ENCODE results near the gene TBC1D9.
"Not testable (repeated sequence)": the region's sequence is repeated elsewhere in the genome, so short reads cannot be mapped to it uniquely, and the experiment has no call there.

TBC1D9 gene

DNA sequence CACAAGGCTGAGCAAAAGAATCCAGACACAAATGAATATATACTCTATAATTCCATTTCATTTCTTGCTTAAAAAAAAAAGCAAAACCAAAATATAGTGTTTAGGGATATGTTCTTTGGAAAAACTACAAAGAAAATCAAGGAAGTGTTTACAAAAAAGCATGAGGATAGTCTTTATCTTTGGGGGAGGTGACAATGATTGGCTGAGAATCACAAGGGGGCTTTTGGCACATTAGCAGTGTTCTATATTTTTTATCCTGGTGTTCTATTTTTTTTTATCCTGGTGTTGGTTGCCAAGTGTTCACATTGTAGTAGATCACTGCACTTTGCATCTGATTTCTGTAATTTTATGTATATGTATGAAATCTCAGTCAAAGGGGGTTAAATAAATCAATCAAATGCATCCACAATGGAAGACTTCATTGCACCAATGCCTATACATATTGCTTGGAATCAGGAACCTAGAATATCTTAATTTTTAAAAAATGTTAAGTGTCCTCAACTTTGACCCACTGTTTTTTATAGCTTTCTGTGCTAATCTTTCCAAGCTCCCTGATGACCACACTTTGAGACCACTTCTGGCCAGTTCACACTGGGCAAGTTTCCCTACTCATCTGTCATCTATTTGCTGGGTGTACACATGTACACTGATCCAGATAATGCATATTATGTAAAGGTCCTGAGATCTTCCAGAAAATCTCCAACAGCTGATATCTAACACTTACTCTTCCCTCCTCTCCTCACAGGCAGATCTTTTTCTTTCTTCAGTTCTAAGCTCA lies 3.7 kb downstream of the TBC1D9 start:
- no peak for DNase-seq

DNA sequence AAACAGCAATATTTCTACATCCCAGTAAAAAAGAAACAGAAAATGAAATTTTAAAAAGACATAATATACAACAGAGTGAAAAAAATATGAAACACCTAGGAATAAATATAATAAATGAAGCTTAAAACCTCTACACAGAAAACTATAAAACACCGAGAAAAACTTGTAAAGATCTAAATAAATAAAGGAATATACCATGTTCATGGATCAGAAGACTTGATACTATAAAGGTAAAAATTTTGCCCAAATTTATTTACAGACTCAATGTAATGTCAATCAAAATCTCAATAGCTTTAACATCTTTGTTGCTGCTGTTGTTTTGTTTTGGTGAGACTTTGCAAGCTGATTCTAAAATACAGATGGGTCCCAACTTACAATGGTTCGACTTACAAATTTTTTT lies 5.7 kb downstream of the TBC1D9 start:
- no peak for DNase-seq

DNA sequence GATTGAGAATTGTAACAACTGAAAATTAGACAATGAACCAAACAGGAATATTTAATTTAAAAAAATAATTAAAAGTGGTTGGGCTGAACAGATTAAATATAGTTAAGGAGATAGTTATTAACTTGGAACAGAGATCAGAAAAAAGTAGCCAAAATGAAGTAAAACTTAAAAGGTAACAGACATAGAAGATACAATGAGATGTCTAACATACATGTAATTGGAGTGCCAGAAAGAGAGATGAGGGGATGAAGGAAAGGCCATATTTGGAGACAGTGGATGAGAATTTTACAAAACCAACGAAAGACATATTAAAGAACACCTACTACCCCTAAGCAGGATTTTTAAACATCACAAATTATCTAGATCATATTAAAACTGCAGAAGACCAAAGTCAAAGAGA lies 8.0 kb downstream of the TBC1D9 start:
- DNase-seq: no peak

DNA sequence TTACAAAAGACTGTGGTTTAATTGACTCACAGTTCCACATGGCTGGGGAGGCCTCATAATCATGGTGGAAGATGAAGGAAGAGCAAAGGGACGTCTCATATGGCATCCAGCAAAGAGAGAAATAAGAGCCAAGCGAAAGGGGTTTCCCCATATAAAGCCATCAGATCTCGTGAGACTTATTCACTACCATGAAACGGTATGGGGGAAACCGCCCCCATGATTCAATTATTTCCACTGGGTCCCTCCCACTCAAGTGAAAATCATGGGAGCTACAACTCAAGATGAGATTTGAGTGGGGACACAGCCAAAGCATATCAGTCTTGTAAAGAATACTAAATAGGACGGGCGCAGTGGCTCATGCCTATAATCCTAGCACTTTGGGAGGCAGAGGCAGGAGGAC lies 9.6 kb downstream of the TBC1D9 start:
- not testable (repeated sequence) for DNase-seq

DNA sequence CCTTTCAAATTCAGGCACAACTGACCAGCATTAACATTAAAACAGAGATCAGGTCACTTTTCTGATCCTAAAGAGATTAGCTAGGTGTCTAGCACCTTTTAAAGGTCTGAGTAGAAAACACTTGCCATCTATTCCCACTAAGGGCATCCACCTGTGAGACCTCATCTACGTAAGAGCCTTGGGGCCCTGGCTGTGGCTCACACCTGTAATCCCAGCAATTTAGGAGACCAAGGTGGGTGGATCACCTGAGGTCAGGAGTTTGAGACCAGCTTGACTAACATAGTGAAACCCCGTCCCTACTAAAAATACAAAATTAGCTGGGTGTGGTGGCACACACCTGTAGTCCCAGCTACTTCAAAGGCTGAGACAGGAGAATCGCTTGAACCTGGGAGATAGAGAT lies 11.8 kb downstream of the TBC1D9 start:
- DNase-seq: no peak

DNA sequence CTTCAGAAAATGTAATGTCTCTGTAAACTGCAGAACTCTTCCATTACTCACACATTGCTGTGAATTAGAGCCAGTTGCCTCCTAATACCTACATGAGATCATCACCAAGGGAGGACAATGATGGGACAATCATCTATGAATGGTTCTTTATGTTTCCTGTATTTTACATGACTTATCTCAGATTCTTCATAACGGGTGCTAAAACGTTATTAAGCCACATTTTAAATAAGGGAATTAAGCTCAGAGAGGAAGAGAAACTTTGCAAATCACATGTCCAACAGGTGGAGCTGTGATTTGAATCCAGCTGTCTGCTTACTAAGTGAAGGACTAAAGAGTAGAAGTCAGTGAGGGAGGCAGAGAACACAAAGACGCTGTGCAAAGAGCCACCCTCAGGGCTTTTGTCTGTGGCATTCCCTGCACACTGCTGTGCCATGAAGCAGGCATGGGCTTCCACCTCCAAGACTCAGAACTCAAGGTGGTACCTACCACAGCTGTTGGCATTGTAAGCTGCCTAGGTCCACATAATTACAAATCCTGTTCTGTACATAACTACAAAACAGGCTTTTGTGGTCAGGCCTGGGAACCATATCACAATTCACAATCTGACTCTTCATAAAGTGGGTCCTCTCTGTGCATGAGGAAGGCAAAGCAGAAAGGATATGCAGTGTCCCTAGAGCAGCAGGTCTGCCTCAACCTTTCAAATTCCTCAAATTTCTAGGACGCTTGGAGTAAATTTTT lies 12.8 kb downstream of the TBC1D9 start:
- no peak for DNase-seq

DNA sequence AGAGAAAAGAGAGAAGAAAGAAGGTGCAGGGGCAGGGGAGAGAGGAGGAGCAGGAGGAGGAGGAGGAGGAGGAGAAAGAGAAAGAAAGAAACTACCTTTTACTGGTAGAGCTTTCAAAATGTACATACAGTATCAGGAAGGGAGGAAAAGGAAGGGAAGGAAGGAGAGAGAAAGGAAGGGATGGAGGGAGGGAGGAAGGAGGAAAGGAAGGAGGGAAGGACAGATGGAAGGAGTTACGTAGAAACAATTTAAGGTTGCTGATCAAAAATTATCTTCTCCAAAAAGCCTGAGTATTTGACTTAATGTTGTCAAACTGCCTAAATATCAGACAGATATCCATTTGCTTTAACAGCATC lies 13.4 kb downstream of the TBC1D9 start:
- no peak for DNase-seq

DNA sequence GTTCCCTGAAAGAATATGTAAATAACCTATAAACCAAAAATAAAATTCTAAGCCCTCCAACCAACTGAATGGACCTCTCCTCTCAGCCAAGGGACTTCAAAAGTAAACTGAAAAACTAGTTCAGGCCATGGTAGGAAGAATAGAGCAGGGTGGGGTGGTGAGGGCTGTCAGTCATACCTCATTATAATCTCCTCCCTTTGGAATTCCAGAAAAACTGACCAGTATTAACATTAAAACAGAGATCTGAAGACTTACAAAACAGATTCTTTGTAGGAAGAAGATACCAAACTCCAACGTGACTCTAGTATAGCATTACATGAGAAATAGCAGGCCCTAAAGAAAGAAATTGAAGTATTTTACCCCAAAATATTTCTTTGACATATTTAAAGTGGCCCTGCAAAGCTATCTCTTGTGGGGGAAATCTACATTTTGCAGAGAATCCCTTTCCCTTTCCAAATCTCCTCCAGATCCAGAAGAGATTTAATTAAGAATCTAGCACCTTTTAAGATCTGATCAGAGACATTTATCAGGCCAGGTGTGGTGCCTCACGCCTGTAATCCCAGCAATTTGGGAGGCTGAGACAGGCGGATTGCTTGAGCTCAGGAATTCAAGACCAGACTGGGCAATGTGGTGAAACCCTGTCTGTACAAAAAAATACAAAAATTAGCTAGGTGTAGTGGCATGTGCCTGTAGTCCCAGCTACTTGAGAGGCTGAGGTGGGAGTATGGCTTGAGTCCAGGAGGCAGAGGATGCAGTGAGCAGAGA lies 15.1 kb downstream of the TBC1D9 start:
- DNase-seq: no peak

DNA sequence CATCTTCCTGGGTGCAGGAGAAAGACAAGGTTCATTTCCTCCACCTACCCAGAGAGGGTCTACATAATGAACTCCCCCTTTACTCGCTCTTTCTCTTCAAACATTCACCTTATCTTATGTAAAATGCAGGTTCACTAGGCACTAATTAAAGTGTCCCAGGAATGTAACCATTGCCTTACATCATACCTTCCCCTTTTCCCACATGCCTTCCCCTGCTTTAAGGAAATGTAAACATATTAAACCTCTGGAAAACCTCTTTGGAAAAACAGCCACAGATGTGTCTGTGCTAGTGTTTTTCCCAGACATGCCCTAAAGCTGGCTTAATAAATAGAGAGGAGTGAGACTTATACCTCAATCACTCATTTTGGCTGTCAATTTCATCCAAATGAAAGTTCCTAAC lies 15.8 kb downstream of the TBC1D9 start:
- DNase-seq: no peak

DNA sequence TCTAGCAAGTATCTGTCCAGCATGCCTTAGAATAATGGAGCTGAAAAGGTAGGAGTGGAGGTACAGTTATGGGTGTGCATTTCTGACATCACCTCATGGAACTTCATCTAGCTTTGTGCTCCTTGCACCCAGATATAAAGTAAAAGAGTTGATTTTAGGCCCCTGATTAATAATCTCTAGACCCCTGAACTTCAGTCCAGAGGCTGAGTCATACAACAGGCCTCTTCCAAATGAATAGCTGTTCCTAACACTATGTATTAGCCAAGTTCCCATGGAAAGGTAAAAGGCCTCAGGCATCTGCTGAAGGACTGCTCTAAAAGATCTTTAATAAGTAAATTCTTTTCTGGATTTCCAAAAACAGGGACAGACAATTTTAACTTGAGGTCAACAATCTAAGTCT lies 16.2 kb downstream of the TBC1D9 start:
- DNase-seq: no peak

DNA sequence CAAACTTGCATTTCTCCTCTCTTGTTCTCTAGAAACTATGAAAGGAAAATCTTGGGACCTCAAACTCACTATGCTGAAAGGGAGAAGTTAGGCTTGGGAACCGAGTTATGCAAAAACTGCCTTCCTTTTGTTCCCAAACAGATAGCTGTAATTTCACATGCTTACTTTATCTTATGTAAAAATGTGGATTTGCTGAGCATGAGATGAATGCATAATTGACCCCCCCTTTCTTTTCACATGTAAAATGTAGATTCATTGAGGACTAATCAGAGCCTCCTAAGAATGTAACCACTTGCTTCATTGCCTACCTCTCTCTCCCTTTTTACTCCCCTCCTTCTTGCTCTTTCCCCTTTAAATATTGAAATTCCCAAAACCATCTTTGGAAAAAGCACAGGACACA lies 18.0 kb downstream of the TBC1D9 start:
- DNase-seq: no peak

DNA sequence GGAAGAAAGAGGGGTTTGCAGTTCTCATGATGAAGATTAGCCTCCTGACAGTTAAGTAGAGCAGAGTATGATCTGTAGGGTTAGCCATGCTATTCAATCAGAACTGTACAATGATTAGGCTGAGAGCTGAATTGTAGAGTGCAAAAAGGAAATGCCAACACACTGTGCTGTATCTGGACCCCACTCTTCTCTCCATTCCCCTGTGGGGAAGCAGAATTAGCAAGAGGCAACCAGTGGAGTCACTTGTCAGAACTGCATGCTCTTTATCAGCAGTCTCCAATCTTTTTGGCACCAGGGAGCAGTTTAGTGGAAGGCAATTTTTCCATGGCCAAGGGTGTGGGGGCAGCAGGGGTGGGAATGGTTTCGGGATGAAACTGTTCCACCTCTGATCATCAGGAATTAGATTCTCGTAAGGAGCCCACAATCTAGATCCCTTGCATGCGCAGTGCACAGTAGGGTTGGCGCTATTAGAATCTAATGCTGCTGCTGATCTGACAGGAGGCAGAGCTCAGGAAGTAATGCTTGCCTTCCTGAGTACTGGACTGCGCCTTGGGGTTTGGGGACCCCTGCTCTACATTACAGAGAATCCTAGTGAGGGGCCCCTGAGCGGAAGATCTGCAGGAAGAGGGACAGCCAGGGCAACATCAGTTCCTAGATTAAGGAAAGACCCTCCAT lies 19.4 kb downstream of the TBC1D9 start:
- no peak for DNase-seq

DNA sequence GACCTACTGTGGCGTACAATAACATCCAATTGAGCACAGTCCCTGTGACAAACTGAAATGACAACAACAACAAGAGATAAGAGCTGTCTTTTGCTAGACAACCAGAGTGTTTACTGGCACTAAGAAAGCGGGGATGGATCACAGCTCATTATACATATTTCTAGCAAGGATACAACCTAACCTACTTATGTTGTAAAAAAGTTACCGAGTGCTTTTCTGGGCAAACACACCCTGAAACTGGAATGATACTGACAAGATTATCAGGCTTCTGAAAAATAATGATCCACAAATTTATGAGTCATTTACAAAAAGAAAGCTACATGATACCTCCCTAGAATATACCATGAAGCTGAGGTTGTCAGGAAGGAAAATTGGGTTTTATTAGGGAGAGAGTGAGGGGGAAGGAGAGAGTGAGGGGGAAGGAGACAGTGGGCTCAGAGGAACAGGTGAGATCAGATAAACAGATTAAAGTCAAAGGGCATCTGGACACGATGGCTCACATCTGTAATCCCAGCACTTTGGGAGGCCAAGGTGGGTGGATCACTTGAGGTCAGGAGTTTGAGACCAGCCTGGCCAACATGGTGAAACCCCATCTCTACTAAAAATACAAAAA lies 20.3 kb downstream of the TBC1D9 start:
- DNase-seq: no peak

DNA sequence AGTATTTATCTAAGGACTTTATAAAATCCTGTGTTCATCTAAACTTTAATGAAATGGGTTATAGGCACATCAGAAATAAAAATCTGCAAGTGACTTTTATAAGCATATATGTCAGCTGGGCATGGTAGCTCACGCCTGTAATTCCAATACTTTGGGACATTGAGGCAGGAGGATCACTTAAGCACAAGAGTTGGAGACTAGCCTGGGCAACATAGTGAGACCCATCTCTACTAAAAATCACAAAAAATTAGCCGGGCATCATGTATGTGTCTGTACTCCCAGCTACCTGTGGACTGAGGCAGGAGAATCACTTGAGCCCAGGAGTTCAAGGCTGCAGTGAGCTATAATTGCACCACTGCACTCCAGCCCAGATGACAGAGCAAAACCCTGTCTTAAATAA lies 20.9 kb downstream of the TBC1D9 start:
- DNase-seq: no peak

DNA sequence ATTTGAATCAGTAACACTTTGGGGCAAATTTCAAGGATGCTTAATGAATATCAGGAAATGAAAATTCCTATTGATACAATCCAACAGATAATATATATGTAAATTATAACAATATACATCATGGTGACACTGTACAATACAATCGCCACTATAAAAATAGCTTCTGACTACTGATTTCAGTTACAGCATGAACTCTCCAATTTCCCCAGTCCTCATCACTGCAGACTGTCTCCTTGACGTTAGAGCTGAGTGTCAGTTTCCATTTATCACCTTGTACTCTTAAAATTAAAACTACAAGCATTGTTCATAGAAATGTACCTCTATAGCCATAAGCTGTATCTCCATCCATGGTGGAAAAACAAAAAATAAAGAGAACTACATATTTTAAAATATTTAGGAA lies 23.4 kb downstream of the TBC1D9 start:
- DNase-seq: no peak

DNA sequence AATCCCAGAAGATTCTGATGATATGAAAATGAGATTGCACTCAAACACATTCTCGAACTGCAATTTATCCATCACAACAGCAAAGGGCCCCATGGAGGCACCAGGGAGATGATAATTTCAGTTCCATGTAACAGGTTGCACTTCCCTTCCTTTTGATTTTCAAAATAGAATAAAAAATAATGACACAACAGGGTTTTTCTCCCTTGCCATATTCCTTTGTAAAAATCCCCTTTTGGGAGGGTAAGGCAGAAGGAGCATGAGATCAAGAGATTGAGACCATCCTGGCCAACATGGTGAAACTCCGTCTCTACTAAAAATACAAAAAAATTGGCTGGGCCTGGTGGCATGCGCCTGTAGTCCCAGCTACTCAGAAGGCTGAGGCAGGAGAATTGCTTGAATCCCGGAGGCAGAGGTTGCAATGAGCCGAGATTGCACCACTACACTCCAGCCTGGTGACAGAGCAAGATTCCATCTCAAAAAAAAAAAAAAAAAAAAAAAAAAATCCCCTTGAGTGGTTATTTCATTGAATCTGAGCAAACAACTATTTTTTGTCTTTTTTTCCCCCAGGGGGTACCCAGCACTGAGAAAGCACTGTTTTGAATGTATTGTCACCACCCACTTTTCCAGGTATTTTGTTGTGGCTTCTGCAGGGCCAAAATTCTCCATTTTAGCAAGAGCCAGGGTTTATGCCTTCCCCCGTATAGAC lies 26.7 kb downstream of the TBC1D9 start:
- no peak for DNase-seq

DNA sequence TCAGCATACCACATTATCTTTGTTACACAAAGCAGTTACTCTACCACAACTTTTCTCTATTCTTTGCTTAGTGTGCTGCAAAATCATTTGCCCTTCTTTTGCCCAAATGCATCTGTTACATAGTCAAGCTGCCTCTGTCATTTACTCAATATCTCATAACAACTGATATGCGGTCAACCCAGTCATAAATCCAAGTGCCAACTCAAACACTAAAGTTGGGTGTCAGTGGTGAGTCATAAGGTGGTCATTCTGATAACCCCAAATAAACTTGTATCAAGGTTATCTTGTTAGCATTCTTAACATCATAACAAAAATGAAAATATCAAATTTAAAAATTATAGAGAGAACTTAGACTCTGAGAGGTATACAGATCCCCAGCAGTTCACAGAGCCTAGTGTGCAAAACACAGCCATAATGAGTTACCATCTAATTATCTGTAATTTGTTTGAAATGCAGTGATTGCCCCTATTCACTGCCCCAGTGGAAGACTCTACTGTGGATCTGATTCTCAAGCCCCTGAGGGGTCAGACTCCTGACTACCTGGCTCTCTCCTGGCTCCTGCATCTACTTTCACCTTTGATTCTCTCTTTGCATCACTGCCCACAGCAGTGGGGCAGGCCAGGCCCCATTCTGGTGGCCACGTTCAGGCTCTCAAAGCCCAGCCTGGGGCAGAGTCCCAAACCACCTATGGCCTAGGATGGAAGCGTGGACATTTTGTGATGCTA lies 29.2 kb downstream of the TBC1D9 start:
- DNase-seq: no peak

DNA sequence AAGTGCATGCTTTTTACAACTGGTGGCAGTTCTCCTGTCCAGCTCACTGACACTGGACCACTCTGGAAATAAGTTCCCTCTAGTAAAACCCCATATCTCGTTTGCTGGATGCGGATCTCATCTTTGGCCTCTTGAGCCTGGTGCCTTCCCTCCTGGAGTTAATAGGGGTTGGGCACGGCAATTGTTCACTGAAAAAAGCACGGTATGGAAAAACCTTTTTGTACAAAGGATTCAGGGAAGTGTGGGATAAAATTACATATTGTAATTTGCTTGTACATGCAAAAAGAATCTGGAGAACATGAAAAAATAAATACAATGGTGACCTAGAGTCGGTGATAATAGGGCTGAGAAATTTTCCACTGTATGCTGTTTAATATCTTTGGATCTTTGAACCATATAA lies 30.6 kb downstream of the TBC1D9 start:
- DNase-seq: no peak

DNA sequence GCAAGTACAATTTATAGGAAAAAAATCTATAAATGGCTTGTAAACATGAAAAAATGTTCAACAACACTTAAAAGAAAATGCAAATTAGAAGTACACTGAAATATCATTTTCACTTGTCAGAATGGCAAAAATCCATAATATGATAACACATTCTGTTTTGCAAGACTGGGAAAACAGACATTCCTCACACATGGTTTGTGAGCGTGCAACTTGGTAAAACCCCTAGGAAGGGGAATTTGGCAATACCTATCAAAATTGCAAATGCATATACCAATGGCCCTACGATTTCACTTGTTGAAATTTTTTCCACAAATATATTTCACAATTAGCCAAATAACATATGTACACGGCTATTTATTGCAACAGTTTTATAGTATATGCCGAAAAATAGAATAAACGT lies 31.4 kb downstream of the TBC1D9 start:
- no peak for DNase-seq

DNA sequence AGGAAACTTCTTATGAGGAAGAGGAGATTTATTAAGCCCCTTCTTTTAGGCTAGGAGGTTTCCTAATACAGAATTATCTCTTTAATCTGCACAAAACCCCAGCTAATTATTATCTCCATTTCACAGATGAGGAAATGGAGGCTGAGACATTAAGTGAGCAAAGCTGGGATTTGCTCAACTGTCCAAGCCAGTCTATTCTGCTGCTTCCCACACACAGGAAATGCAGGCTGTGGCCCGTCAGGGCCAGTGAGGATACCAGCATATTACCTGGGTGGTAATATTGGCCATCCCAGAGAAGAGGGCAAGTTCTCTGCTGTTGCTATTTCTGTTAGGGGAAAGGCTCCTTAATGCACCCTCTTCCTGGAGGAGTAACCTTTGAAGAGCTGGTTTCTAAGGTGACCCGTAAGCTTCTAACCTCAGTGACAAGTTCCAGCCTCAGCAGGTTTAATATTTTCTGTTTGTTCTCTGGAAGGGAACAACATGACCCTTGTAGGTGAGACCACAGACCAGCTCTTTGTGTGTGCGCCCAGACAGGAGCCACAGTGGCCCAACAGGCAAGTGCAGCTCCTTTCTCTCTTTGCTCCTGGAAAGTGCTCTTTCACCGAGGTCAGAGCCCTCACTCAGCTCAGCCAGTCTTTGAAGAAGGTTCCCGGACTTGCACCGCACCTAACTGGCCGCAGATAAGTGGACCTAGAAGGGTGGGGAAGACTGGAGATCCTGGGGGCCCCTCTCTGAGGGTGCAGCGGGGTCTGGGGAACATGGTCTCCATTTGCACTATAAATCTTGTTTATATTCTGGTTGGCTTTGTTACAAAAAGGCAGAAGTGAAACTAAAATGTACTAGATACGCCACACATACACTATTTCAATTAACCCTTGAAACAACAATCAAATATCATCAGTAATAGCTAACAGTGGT lies 35.5 kb downstream of the TBC1D9 start:
- DNase-seq: no peak
